Measurements from ENCODE around the gene ADAMTS9. TPM values are rescaled to one million over a fixed set of nuclear protein-coding genes. Genes with fewer than 3 reads are reported as not detected.
A peak's percentile ranks its signal among the peaks of the same experiment; 100 is the strongest.

Gene ADAMTS9
- total and polyA plus RNA-seq, 2 of the 13 experiments (the other 11 are each of a cell fraction or from before 2014, with no cell fraction given): 0.02 to 0.09 TPM

- TF ChIP-seq FOXP4 (CRISPR knock-in tag; IDR thresholded peaks at IDR 0.05) (0 out of 2 replicates have a peak, but pooled peaks have one; percentile 15), SOX5 (CRISPR knock-in tag; IDR thresholded peaks at IDR 0.05; ENCODE audit: borderline replicate concordance) (peak; percentile 38; the same call in 1 of the 2 replicates), ZFP1 (CRISPR knock-in tag; IDR thresholded peaks at IDR 0.05) (no peak), IRF9 (CRISPR knock-in tag; IDR thresholded peaks at IDR 0.05; ENCODE audit: borderline replicate concordance) (no peak), ZBTB42 (CRISPR knock-in tag; IDR thresholded peaks at IDR 0.05) (no peak), ZBTB25 (CRISPR knock-in tag; IDR thresholded peaks at IDR 0.05) (no peak), TEF (CRISPR knock-in tag; IDR thresholded peaks at IDR 0.05) (no peak), ZFP90 (CRISPR knock-in tag; IDR thresholded peaks at IDR 0.05; ENCODE audit: borderline replicate concordance) (no peak), ZNF879 (CRISPR knock-in tag; IDR thresholded peaks at IDR 0.05) (no peak), STAG1 (CRISPR knock-in tag; IDR thresholded peaks at IDR 0.05) (no peak), ZNF710 (CRISPR knock-in tag; IDR thresholded peaks at IDR 0.05; ENCODE audit: borderline replicate concordance) (no peak), AFF4 (CRISPR knock-in tag; IDR thresholded peaks at IDR 0.05) (no peak), U2AF2 (IDR thresholded peaks at IDR 0.05; ENCODE audit: low read depth, low read length) (no peak), NR2F1 (CRISPR knock-in tag; IDR thresholded peaks at IDR 0.05) (peak in 1 of 2 experiments; percentile 66; a peak in 2 of 4 replicates), PAF1 (CRISPR knock-in tag; IDR thresholded peaks at IDR 0.05) (no peak), ZBTB10 (CRISPR knock-in tag; IDR thresholded peaks at IDR 0.05; ENCODE audit: borderline replicate concordance) (no peak)
Observed at GRCh38 chr3:64552160-64552559, 135.6 kb downstream of the ADAMTS9 start (continued).
